ENCODE data around the gene HCAR2. TPM values are rescaled to one million over a fixed set of nuclear protein-coding genes. Genes with fewer than 3 reads are reported as not detected.
A peak's percentile ranks its signal among the peaks of the same experiment; 100 is the strongest.

HCAR2 gene
- total and polyA plus RNA-seq, 2 of the 13 experiments (the other 11 are each of a cell fraction or from before 2014, with no cell fraction given) = 0.09 to 5.6 TPM

GRCh38 chr12:122730215-122731014 is 27.3 kb upstream of the HCAR2 start, which contains the start of gene HCAR1 (continued):
- TF ChIP-seq PRDM15 (CRISPR knock-in tag; IDR thresholded peaks at IDR 0.05) (no peak), ZNF501 (CRISPR knock-in tag; IDR thresholded peaks at IDR 0.05) (no peak), HNRNPUL1 (IDR thresholded peaks at IDR 0.05; ENCODE audit: low read depth, low read length) (no peak), ZNF17 (CRISPR knock-in tag; IDR thresholded peaks at IDR 0.05) (no peak), MYPOP (CRISPR knock-in tag; IDR thresholded peaks at IDR 0.05) (no peak), TARDBP (CRISPR knock-in tag; IDR thresholded peaks at IDR 0.05) (no peak), PHF5A (CRISPR knock-in tag; IDR thresholded peaks at IDR 0.05; ENCODE audit: low read depth, unreplicated experiment) (no peak), FIP1L1 (IDR thresholded peaks at IDR 0.05; ENCODE audit: borderline replicate concordance, insufficient read depth, low read depth, low read length) (no peak), RNF219 (CRISPR knock-in tag; IDR thresholded peaks at IDR 0.05) (no peak), HIVEP1 (CRISPR knock-in tag; IDR thresholded peaks at IDR 0.05) (0 out of 2 replicates have a peak, but pooled peaks have one; percentile 20), ZNF879 (CRISPR knock-in tag; IDR thresholded peaks at IDR 0.05) (no peak), PPARG (CRISPR knock-in tag; conservative IDR thresholded peaks at IDR 0.05) (peak; percentile 82), FOXK1 (CRISPR knock-in tag; IDR thresholded peaks at IDR 0.05; ENCODE audit: borderline replicate concordance, low read depth) (no peak), HINFP (CRISPR knock-in tag; IDR thresholded peaks at IDR 0.05; ENCODE audit: low read depth) (no peak), HHEX (CRISPR knock-in tag; IDR thresholded peaks at IDR 0.05) (no peak), HOXA3 (CRISPR knock-in tag; IDR thresholded peaks at IDR 0.05) (0 out of 2 replicates have a peak, but pooled peaks have one; percentile 18), AKAP8 (CRISPR knock-in tag; IDR thresholded peaks at IDR 0.05) (no peak), DMAP1 (CRISPR knock-in tag; IDR thresholded peaks at IDR 0.05) (no peak), MBD4 (IDR thresholded peaks at IDR 0.05; ENCODE audit: borderline replicate concordance, low read length) (no peak), BORCS8-MEF2B (CRISPR knock-in tag; IDR thresholded peaks at IDR 0.05) (no peak), GABPB1 (CRISPR knock-in tag; IDR thresholded peaks at IDR 0.05) (no peak), ZNF546 (CRISPR knock-in tag; conservative IDR thresholded peaks at IDR 0.05) (no peak)
